Measurements from ENCODE around the gene ABCF3.
A peak's percentile ranks its signal among the peaks of the same experiment; 100 is the strongest.
"Not testable (repeated sequence)": the region's sequence is repeated elsewhere in the genome, so short reads cannot be mapped to it uniquely, and the experiment has no call there.

Gene ABCF3

GRCh38 chr3:184186184-184186901 lies at the start of gene ABCF3:
TSS of gene ABCF3 (plus strand) at chr3:184186199. CDS start at chr3:184186208, 9 bp downstream.
- no peak for DNase-seq

- DNase-seq: no peak
Measured at GRCh38 chr3:184140436-184140835, 45.6 kb upstream of the ABCF3 start.

- no peak for DNase-seq
Measured at GRCh38 chr3:184142199-184142598, 43.8 kb upstream of the ABCF3 start.

- DNase-seq: no peak
Measured at GRCh38 chr3:184143327-184143726, 42.7 kb upstream of the ABCF3 start.

GRCh38 chr3:184144505-184144904 lies 41.5 kb upstream of the ABCF3 start:
- no peak for DNase-seq

- peak; percentile 55 for DNase-seq
Measured at GRCh38 chr3:184145111-184145524, 40.9 kb upstream of the ABCF3 start.

- no peak for DNase-seq
Measured at GRCh38 chr3:184145751-184146270, 40.2 kb upstream of the ABCF3 start.

GRCh38 chr3:184148076-184148475 lies 37.9 kb upstream of the ABCF3 start:
- DNase-seq: no peak

- no peak for DNase-seq
Measured at GRCh38 chr3:184149123-184149522, 36.9 kb upstream of the ABCF3 start.

GRCh38 chr3:184149770-184150169 lies 36.2 kb upstream of the ABCF3 start:
- not testable (repeated sequence) for DNase-seq

GRCh38 chr3:184154885-184155643 lies 30.9 kb upstream of the ABCF3 start, which contains the start of gene DVL3:
TSS of gene DVL3 (plus strand) at chr3:184155377. CDS start at chr3:184155636, 259 bp downstream.
- DNase-seq: peak; percentile 23

GRCh38 chr3:184155644-184156521 lies 30.1 kb upstream of the ABCF3 start:
- DNase-seq: no peak

GRCh38 chr3:184156522-184156955 lies 29.5 kb upstream of the ABCF3 start:
- DNase-seq: no peak

GRCh38 chr3:184157206-184157605 lies 28.8 kb upstream of the ABCF3 start:
- no peak for DNase-seq

- no peak for DNase-seq
Measured at GRCh38 chr3:184158404-184158803, 27.6 kb upstream of the ABCF3 start.

GRCh38 chr3:184160456-184160855 lies 25.5 kb upstream of the ABCF3 start:
- DNase-seq: no peak

GRCh38 chr3:184162571-184163070 lies 23.4 kb upstream of the ABCF3 start:
- not testable (repeated sequence) for DNase-seq

- no peak for DNase-seq
Measured at GRCh38 chr3:184164648-184165330, 21.2 kb upstream of the ABCF3 start.

- no peak for DNase-seq
Measured at GRCh38 chr3:184165543-184165942, 20.5 kb upstream of the ABCF3 start.

- no peak for DNase-seq
Measured at GRCh38 chr3:184166671-184167070, 19.3 kb upstream of the ABCF3 start.

- no peak for DNase-seq
Measured at GRCh38 chr3:184167786-184168185, 18.2 kb upstream of the ABCF3 start.
